Liver (tissue), 3 donors: ENCODE results near the gene NASP.

Source experiments
- ATF3 ChIP-seq: IDR thresholded peaks from 2 replicates; pipeline ENCODE4 v1.6.1; 2016; ENCODE audit warnings: antibody characterized with exemption
- CTCF ChIP-seq: fragments of 150-350 bp; IDR thresholded peaks from 2 replicates; pipeline ENCODE4 v1.5.1; 2017; ENCODE audit warnings: improper control_type of control experiment, low read depth, low read length; ENCODE audit not compliant: missing input control
- EGR1 ChIP-seq, 2 donors: IDR thresholded peaks; 2 replicates each; pipeline ENCODE4 v1.6.1; 2016 to 2018; ENCODE audit warnings: antibody characterized with exemption in 2 of 2, low read depth in 2 of 2
- JUND ChIP-seq, 2 donors: IDR thresholded peaks; 2 replicates each; pipeline ENCODE4 v1.6.1; 2016; ENCODE audit warnings: antibody characterized with exemption in 2 of 2
- MAX ChIP-seq: IDR thresholded peaks from 2 replicates; pipeline ENCODE4 v1.6.1; 2016; ENCODE audit warnings: antibody characterized with exemption
- SP1 ChIP-seq: IDR thresholded peaks from 2 replicates; pipeline ENCODE4 v1.6.1; 2018; ENCODE audit warnings: antibody characterized with exemption, mild to moderate bottlenecking
- YY1 ChIP-seq: IDR thresholded peaks from 2 replicates; pipeline ENCODE4 v1.6.1; 2016; ENCODE audit warnings: antibody characterized with exemption, mild to moderate bottlenecking
- donor health status: healthy.
- donor health status: healthy.

- TF ChIP-seq CTCF (no peak), MAX (no peak), JUND (IDR thresholded peaks at IDR 0.05) (no peak), EGR1 (IDR thresholded peaks at IDR 0.05; ENCODE audit: low read depth in 2 of 2) (no peak), YY1 (no peak), SP1 (no peak), ATF3 (no peak)
These were observed 20.4 kb downstream of the NASP start for GRCh38 chr1:45604239-45604638.
